ENCODE data around the gene GPC6.

GPC6 gene

GRCh38 chr13:94345374-94346195 lies 1119.0 kb downstream of the GPC6 start:
- Histone ChIP-seq H3K27ac (ENCODE audit: low read length) (no peak overlapping the region), H2AFZ (ENCODE audit: low read depth, low read length) (no peak overlapping the region), H3K4me3 (ENCODE audit: low read length) (no peak overlapping the region), H3K9me3 (ENCODE audit: insufficient read depth, low read length) (no peaks in the 10 kb centered on the region), H3K9ac (ENCODE audit: low read length) (no peak overlapping the region), H3K79me2 (ENCODE audit: low read length) (no peaks in the 10 kb centered on the region), H3K27me3 (ENCODE audit: low read depth, low read length) (no peaks in the 10 kb centered on the region), H3K36me3 (replicated peaks; ENCODE audit: low read depth, low read length) (no peaks in the 10 kb centered on the region), H3K4me2 (ENCODE audit: low read length) (no peak overlapping the region), H4K20me1 (ENCODE audit: insufficient read depth, low read length) (no peaks in the 10 kb centered on the region), H3K4me1 (ENCODE audit: low read length) (0 out of 2 replicates have a peak, but pooled peaks cover 2% of the 10 kb centered on the region)
- TF ChIP-seq CTCF (IDR thresholded peaks at IDR 0.05; ENCODE audit: low read depth, low read length), result peak; percentile 40
- no peak for TF ChIP-seq EZH2phosphoT487 (IDR thresholded peaks at IDR 0.05; ENCODE audit: low read depth)

- Histone ChIP-seq H3K9me3 (ENCODE audit: insufficient read depth, low read length) (no peaks in the 10 kb centered on the region), H3K79me2 (ENCODE audit: low read length) (no peaks in the 10 kb centered on the region), H3K36me3 (replicated peaks; ENCODE audit: low read depth, low read length) (no peaks in the 10 kb centered on the region), H3K4me3 (ENCODE audit: low read length) (no peak overlapping the region), H2AFZ (ENCODE audit: low read depth, low read length) (no peak overlapping the region), H3K4me1 (ENCODE audit: low read length) (peaks cover 7% of the 10 kb centered on the region), H4K20me1 (ENCODE audit: insufficient read depth, low read length) (no peaks in the 10 kb centered on the region), H3K27ac (ENCODE audit: low read length) (no peak overlapping the region), H3K4me2 (ENCODE audit: low read length) (no peak overlapping the region), H3K27me3 (ENCODE audit: low read depth, low read length) (no peaks in the 10 kb centered on the region), H3K9ac (ENCODE audit: low read length) (no peak overlapping the region)
- TF ChIP-seq CTCF (IDR thresholded peaks at IDR 0.05; ENCODE audit: low read depth, low read length), result no peak
- TF ChIP-seq EZH2phosphoT487 (IDR thresholded peaks at IDR 0.05; ENCODE audit: low read depth), result no peak
Observed at GRCh38 chr13:94346261-94347019, 1119.8 kb downstream of the GPC6 start.

- Histone ChIP-seq H3K9ac (ENCODE audit: low read length) (no peak overlapping the region), H3K4me3 (ENCODE audit: low read length) (no peak overlapping the region), H3K9me3 (ENCODE audit: insufficient read depth, low read length) (no peaks in the 10 kb centered on the region), H3K4me2 (ENCODE audit: low read length) (peak overlapping the region; percentile 42), H3K27me3 (ENCODE audit: low read depth, low read length) (no peaks in the 10 kb centered on the region), H2AFZ (ENCODE audit: low read depth, low read length) (no peak overlapping the region; the same call in 1 of the 2 replicates), H3K79me2 (ENCODE audit: low read length) (no peaks in the 10 kb centered on the region), H3K4me1 (ENCODE audit: low read length) (peaks cover 8% of the 10 kb centered on the region), H4K20me1 (ENCODE audit: insufficient read depth, low read length) (no peaks in the 10 kb centered on the region), H3K36me3 (replicated peaks; ENCODE audit: low read depth, low read length) (no peaks in the 10 kb centered on the region), H3K27ac (ENCODE audit: low read length) (no peak overlapping the region)
- TF ChIP-seq CTCF (IDR thresholded peaks at IDR 0.05; ENCODE audit: low read depth, low read length) (no peak), EZH2phosphoT487 (IDR thresholded peaks at IDR 0.05; ENCODE audit: low read depth) (no peak)
Observed at GRCh38 chr13:94351292-94351990, 1124.8 kb downstream of the GPC6 start.

- Histone ChIP-seq H3K36me3 (replicated peaks; ENCODE audit: low read depth, low read length) (no peaks in the 10 kb centered on the region), H3K79me2 (ENCODE audit: low read length) (no peaks in the 10 kb centered on the region), H3K4me2 (ENCODE audit: low read length) (no peak overlapping the region), H3K9ac (ENCODE audit: low read length) (no peak overlapping the region), H3K27me3 (ENCODE audit: low read depth, low read length) (no peaks in the 10 kb centered on the region), H3K9me3 (ENCODE audit: insufficient read depth, low read length) (no peaks in the 10 kb centered on the region), H4K20me1 (ENCODE audit: insufficient read depth, low read length) (no peaks in the 10 kb centered on the region), H3K4me1 (ENCODE audit: low read length) (peaks cover 8% of the 10 kb centered on the region), H3K27ac (ENCODE audit: low read length) (no peak overlapping the region), H2AFZ (ENCODE audit: low read depth, low read length) (no peak overlapping the region), H3K4me3 (ENCODE audit: low read length) (no peak overlapping the region)
- TF ChIP-seq CTCF (IDR thresholded peaks at IDR 0.05; ENCODE audit: low read depth, low read length) (no peak), EZH2phosphoT487 (IDR thresholded peaks at IDR 0.05; ENCODE audit: low read depth) (no peak)
Observed at GRCh38 chr13:94352057-94352456, 1125.5 kb downstream of the GPC6 start.
